A549 treated with DMSO at 1 μM for 4 hours (cell line): Measurements from ENCODE around the gene GTF2I. TPM values are rescaled to one million over a fixed set of nuclear protein-coding genes. Genes with fewer than 3 reads are reported as not detected.

Experiments used
- total RNA-seq: library from RNA; stranded (reverse); fragments of 200-300 nt; extraction: Qiagen RNA extraction; gene quantifications from 5 replicates; pipeline ENCODE4 v1.2.3, GENCODE V29; 2022; ENCODE audit warnings: low read depth

Gene GTF2I
- total RNA-seq = 70.8 to 106 TPM (median 98.0 TPM) in 5 replicates

GRCh38 chr7:74657692-74658177 lies at the start of gene GTF2I:
TSS of gene GTF2I (plus strand) at chr7:74657718. CDS start at chr7:74689129, 31,411 bp downstream.

GRCh38 chr7:74773760-74774750 lies 116.5 kb downstream of the GTF2I start, which contains the start of gene NCF1:
TSS of gene NCF1 (plus strand) at chr7:74774011. CDS start at chr7:74774032, 21 bp downstream.

Other genes starting within 250 kb of the GTF2I start
- gene GTF2IRD1, start 203.8 kb upstream of the GTF2I start, total RNA-seq = 9.1 to 13.2 TPM (median 11.1 TPM) in 5 replicates
- gene NCF1, start 116.3 kb downstream of the GTF2I start, total RNA-seq = 0.14 TPM in 1 of 5 replicates, not detected in the others
- 4.2 to 7.1 TPM (median 6.9 TPM) in 5 replicates for gene GTF2IRD2, start 193.9 kb downstream of the GTF2I start, total RNA-seq